Urothelium cell line (cell line): ENCODE measurements around the gene LPCAT1.

Experiments used
- DNase-seq: peaks from one replicate; pipeline ENCODE4 v3.0.0; 2011; ENCODE audit warnings: low spot score, mixed read lengths
- FAIRE-seq: peaks from 2 replicates; lab custom pipeline; 2011; peaks lifted over from hg19 to GRCh38; lab: Jason Lieb, UNC

The LPCAT1 gene

DNA sequence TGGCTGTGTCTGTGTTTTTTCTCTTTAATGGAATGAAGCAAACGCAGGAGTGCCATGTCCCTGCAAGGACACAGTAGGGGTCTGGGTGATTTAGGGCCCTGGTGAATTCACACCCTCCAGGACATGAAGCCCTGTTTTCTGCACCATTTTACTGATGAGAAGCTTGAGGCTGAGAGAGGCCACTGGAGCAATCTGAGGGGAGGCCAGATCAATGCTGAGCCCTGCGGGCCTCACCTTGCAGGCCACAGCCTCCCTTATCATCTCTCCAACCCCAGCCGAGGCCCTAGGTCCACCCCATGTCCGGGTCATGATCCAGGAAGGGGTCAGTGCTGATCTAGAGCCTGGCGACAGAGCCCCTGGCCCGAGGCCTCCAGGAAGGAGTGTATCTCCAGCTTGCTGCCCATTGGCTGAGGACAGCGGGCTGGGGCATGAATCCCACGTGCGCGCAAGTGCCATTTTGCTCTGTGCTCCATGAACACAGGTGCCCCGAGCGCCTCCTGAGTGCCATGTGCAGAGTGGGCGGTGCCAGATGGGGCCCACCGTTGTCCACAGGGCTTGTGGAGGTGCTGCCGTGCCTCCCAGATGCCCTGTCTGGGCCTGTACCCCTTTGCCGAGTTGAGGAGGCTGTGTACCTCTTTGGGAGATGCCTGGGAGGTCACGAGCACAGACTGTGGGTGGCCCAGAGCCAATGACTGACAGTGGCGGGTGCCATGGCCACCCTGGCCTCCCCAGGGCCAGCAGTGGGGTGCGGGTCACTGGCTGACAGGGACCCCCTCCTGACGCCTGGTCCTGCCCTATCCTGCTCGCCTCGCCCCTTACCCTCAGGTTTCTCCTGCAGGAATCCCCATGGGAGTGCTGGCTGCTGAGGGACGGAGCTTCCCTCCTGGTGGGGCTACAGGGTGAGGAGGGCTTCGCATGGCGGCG is 32.3 kb upstream of the LPCAT1 start:
- DNase-seq = peak; percentile 41
- FAIRE-seq = no peak

- peak; percentile 97 for FAIRE-seq
- peak; percentile 96 for DNase-seq
Measured at GRCh38 chr5:1555011-1555807, 31.4 kb upstream of the LPCAT1 start.

DNA sequence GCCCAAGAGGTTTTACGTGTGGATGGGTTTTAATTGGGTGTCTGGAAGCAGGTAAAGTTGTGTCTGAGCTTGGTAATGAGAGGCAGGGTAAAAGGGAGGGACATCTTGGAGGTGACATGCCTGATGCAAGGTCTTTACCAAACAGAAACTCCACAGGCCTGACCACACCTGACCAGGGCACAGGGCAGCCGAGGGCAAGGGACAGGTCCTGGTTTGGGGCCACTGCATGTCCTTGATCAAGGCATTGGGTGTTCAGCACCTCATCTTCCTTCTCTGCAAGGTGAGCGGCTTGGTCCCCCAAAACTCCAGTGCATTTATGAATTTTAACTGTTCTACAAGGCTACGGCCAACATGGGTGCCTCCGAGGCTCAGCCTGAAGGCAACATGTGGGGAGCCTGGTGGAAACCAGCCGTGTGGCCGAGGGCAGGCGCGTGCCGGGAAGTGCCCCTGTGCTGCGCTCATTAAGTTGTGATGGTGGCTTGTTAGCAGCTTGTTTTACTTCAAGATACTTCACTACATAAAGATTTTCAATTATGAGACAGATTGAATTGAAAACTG is 30.7 kb upstream of the LPCAT1 start:
- FAIRE-seq = no peak

DNA sequence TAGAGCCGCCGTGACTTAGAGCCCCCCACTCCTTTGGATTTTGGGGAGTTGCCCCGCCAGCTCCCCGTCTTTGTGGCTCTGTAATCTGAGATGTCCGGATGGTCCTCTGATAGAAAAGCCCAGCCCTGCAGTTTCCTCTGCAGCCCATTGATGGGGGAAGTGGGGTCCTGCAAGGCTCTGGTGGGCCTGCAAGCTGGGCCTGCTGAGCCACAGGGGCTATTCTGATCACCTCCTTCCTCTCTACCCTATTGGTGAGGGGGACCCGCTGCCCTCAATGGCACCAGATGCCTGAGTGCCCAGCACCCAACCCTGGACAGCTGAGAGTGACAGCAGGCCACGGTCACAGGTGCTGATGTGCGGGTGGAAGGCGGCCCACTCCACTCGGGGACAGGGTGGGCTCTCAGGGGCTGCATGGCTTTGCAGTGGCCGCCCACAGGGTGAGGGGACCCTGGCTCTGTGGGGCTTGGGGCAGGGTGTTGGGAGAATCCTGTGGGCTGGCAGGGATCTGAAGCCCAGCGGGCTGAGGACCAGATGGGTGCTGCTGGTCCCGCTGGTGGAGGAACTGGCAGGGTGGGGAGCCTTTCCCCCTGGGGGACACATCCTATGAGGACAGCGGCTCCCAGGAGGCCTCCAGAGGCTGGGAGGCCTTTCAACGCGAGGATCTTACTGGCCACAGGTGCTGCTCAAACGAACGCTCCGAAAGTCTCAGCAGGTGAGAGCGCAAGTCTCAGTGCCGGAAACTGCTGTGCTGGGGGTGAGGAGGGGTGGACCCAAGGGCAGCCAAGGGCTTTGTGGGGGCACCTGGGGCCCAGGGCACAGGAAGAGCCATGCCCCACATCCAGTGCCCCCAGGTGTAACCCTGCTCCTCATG is 30.0 kb upstream of the LPCAT1 start:
- FAIRE-seq = no peak
- no peak for DNase-seq

More for the DNA sequence above, 30.7 kb upstream of the LPCAT1 start:
- no peak for DNase-seq

- no peak for FAIRE-seq
- DNase-seq = no peak
Measured at GRCh38 chr5:1552521-1553255, 28.9 kb upstream of the LPCAT1 start.

GRCh38 chr5:1551426-1552301 is 27.9 kb upstream of the LPCAT1 start:
- peak; percentile 9 for FAIRE-seq
- DNase-seq = no peak

DNA sequence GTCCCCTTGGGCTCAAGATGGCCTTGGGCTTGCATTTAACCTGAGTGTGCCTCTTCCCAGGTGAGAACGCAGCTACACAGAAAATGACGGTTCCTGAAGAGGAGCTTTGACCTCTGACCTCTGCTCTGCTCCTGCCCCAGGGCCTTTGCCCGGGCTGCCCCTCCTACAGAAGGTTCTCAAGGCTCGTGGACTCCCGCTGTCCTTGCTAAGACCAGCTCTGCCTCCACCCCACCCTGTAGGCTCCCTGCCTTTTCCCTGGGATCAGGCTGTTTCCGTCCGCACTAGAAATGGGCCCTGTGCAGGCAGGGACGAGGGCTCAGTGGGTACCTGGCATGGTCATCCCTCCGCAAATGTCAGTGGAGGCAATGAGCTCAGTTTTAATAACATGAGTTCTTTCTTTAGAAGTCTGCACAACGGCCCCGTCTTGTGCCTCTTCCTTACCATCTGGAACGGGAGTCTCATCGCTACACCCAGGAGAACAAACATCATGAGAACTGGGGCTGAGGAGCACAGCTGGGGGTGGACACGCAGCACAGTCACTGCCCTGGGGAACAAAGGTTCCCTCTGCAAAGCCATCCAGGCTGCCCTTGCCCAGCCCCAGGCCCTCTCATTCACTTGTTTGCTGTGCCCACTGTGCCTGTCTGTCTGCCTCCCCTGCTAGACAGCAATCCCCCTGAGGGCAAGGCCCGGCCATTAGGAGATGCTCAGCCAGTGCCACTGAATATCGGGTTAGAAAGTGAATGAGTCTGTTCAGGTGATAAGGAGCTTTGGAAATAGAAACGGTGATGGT is 26.7 kb upstream of the LPCAT1 start:
- no peak for DNase-seq
- peak; percentile 9 for FAIRE-seq

DNA sequence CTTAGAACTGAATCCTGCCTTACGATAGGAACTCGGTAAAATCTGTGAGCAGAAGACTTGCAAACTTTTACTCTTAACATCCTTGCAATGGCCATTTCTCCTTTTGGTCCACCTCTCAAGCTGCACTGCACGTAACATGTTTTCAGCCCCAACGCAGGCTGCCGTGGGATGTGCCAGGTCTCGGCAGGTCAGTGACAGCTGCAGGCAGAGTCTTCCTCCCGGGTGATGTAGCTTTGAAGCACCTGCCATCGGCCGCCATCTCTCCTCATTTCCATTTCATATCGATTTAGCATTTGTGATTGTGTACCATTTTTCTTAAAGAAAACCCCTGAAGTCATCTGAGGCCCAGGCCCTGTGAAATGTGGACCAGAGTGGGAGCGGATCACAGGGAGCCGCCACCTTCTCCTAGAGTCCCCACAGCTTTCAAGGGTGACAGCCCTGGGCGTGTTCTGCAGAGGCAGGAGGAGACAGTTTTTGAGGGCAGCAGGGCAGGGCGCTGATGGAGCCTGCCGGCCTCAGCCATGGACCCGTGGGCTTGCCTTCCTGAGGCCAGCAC is 25.8 kb upstream of the LPCAT1 start:
- FAIRE-seq = no peak
- no peak for DNase-seq

- FAIRE-seq (no peak), DNase-seq (no peak)
Measured at GRCh38 chr5:1548702-1549474, 25.1 kb upstream of the LPCAT1 start.

GRCh38 chr5:1547655-1548054 is 23.9 kb upstream of the LPCAT1 start:
- DNase-seq (no peak), FAIRE-seq (no peak)

GRCh38 chr5:1547236-1547635 is 23.5 kb upstream of the LPCAT1 start:
- DNase-seq = no peak
- no peak for FAIRE-seq

DNA sequence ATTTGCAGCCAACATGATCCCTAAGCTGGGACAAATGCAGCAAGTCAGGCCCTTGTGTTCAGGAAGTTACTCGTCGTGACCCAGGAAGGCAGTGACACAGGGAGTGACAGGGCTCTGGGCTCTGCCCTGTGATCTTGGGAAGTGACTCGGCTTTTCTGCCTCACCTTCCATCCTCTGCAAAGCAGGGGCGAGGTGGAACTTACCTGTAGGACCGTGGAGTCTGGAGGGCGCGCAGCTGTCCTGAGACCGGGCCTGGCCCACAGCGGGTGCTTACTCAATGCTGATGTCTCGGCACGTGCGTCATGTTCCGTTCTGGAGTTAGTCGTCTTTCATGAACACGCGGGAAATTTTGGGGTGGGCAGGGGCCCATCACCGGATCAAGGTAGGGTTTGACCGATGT is 22.8 kb upstream of the LPCAT1 start:
- FAIRE-seq (no peak), DNase-seq (no peak)

DNA sequence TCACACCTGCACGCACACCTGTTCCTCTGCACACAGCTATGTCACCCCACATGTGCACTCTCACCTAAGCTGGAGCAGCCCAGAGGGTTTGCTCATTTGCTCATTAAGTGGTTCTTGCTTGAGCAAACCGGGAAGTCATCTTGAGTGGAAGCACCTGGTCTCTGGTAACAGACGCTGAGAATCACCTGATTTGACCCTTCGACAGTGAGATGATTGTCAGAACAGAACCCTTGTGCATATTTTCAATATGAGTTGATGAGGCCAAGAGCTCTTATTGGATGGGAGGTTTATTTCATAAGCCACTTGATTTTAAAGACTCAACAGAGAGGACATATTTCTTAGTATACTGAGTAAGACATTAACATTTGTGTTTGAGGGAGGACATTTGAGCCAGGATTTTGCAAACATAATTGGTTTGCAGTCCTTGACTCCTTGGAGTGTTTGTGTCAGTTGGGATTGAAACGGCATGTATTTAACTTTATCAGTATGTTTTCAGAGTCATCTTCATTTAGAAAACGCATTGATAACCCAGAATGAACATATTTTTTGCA is 22.1 kb upstream of the LPCAT1 start:
- DNase-seq (no peak), FAIRE-seq (no peak)

- peak; percentile 98 for FAIRE-seq
- no peak for DNase-seq
Measured at GRCh38 chr5:1545126-1545804, 21.5 kb upstream of the LPCAT1 start.

DNA sequence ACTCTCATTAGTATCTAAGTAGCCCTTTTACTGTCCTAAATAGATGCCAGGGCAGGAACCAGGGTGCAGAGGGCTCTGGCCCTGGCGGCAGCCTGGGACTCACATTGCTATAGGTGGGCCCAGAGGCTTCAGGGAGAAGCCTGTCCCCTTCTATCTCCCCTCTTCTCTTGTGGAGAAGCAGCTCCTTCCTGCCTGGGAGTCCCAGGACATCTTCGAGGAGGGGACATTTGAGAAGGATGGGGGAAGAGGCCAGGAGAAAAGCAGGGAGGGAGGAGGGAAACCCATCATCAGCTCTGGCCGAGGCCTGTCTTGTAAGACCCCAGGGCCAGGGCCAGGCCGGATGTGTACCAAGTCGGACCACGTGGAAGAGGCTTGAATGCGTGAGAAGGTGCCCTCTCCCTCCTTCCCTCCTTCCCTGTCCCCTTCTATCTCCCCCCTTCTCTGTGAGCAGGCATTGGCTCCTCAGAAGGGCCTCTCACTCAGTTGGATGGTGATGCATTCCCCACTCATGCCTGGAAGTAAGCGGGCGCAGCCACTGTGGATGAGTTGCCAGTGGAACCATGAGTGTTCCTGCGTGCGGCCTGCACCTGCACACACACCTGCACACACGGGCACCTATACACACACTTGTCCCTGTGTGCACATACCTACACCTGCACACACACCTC is 20.7 kb upstream of the LPCAT1 start:
- no peak for FAIRE-seq

More for the DNA sequence above, 20.7 kb upstream of the LPCAT1 start:
- no peak for DNase-seq
